H1 (cell line): ENCODE measurements around the gene CELSR1. TPM values are rescaled to one million over a fixed set of nuclear protein-coding genes. Genes with fewer than 3 reads are reported as not detected.

ENCODE experiments used
- EZH2 ChIP-seq: fragments of 200-600 bp; sonication (generic); IDR thresholded peaks from 2 replicates; pipeline ENCODE4 v1.7.1; 2012; ENCODE audit warnings: low read depth, mild to moderate bottlenecking, moderate library complexity, low read length, inconsistent platforms; ENCODE audit not compliant: severe bottlenecking
- KDM1A ChIP-seq: fragments of 200-600, 300-600 bp; sonication (generic); IDR thresholded peaks from 2 replicates; pipeline ENCODE4 v1.7.1; 2016; ENCODE audit warnings: mild to moderate bottlenecking, low read length, borderline replicate concordance
- PHF8 ChIP-seq: fragments of 200-600 bp; sonication (generic); conservative IDR thresholded peaks from 2 replicates; pipeline ENCODE4 v1.7.1; 2012; ENCODE audit warnings: low read depth, mild to moderate bottlenecking, inconsistent platforms, low read length, moderate library complexity
- RAD21 ChIP-seq, 2 experiments: IDR thresholded peaks in 1 of 2; conservative IDR thresholded peaks in 1 of 2; 2 replicates each; pipeline ENCODE4 v1.6.1; 2011; ENCODE audit warnings: low read depth in 2 of 2, low read length in 2 of 2, improper control_type of control experiment in 1 of 2, inconsistent platforms in 1 of 2, mild to moderate bottlenecking in 1 of 2, moderate library complexity in 1 of 2
- RBBP5 ChIP-seq: IDR thresholded peaks from 2 replicates; pipeline ENCODE4 v1.7.1; 2012; ENCODE audit warnings: low read depth, mild to moderate bottlenecking, inconsistent platforms, low read length, moderate library complexity, borderline replicate concordance
- SIN3A ChIP-seq, 2 experiments: IDR thresholded peaks in 1 of 2; conservative IDR thresholded peaks in 1 of 2; 2 replicates each; pipeline ENCODE4 v1.6.1; 2011 to 2012; ENCODE audit warnings: low read length in 2 of 2, improper control_type of control experiment in 1 of 2, low read depth in 1 of 2, mild to moderate bottlenecking in 1 of 2
- TAF1 ChIP-seq: IDR thresholded peaks from 2 replicates; pipeline ENCODE4 v1.6.1; 2011; ENCODE audit warnings: mild to moderate bottlenecking, low read depth, low read length
- polyA plus RNA-seq, 7 experiments: library from polyadenylated mRNA; depleted of rRNA in 3 of 7; stranded (reverse) in 5 of 7; unstranded in 2 of 7; fragments of >200 nt in 5 of 7; fragments of 200-250 nt in 2 of 7; gene quantifications; 1 replicate in 5 of 7; 2 replicates in 1 of 7; 4 replicates in 1 of 7; pipeline versions ENCODE4 v1.2.1 to v1.2.3, GENCODE V29; 2011 to 2013; ENCODE audit warnings: missing spikeins in 2 of 7, mixed read lengths in 2 of 7
- total RNA-seq: library from RNA; stranded (reverse); fragmentation: NEBNext Ultra II Directional; extraction: Animal tissue kit (Norgen Biotek cat#: 25700); gene quantifications from 2 replicates; pipeline ENCODE4 v1.2.1, GENCODE V29; 2021
- TF ChIP-seq, protein P1 (sequence below): IDR thresholded peaks from 2 replicates; pipeline ENCODE4 v1.6.1; 2011; ENCODE audit warnings: low read depth, mild to moderate bottlenecking, low read length; ENCODE audit not compliant: insufficient read depth
- TF ChIP-seq, protein P2 (sequence below): IDR thresholded peaks from 2 replicates; pipeline ENCODE4 v1.6.1; 2011; ENCODE audit warnings: low read length, improper control_type of control experiment

Gene CELSR1
- total and polyA plus RNA-seq, 2 of the 8 experiments (the other 6 are each of a cell fraction or from before 2014, with no cell fraction given): 9.0 to 12.4 TPM

DNA sequence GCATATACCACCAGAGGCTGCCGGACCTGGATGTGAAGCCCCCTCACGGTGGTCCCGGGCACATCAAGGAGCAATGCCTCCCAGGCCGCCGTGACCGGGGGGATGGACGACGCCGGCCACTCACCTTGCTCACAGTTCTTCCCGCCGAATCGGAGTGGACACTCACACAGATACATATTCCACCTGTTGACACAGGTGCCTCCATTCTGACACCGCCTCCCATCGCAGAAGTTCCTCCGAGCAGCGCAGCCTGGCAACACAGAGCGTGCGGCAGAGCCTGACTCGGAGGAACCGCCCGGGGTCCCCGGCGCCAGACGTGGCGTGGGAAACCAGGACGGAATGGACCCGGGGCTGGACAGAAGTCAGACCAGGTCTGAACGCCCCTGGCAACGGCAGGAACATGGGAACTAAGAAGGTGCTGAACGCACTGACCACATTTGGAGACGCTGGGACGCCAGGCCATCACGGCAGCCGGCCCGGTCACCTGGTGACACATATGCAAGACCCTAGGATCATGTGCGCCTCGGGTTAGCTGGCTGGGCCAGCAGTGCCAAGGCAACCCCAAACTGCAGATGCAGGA lies 127.7 kb downstream of the CELSR1 start (continued):
- TF ChIP-seq RAD21 (IDR thresholded peaks at IDR 0.05 in 1 of 2, conservative IDR thresholded peaks at IDR 0.05 in 1 of 2; ENCODE audit: low read depth in 2 of 2, low read length in 2 of 2): no peak
- no peak for TF ChIP-seq EZH2
- TF ChIP-seq, protein P1, sequence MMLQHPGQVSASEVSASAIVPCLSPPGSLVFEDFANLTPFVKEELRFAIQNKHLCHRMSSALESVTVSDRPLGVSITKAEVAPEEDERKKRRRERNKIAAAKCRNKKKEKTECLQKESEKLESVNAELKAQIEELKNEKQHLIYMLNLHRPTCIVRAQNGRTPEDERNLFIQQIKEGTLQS: no peak
- TF ChIP-seq TAF1: no peak
- no peak for TF ChIP-seq SIN3A (conservative IDR thresholded peaks at IDR 0.05 in 1 of 2, IDR thresholded peaks at IDR 0.05 in 1 of 2; ENCODE audit: low read depth in 1 of 2, low read length in 2 of 2)
- TF ChIP-seq, protein P2, sequence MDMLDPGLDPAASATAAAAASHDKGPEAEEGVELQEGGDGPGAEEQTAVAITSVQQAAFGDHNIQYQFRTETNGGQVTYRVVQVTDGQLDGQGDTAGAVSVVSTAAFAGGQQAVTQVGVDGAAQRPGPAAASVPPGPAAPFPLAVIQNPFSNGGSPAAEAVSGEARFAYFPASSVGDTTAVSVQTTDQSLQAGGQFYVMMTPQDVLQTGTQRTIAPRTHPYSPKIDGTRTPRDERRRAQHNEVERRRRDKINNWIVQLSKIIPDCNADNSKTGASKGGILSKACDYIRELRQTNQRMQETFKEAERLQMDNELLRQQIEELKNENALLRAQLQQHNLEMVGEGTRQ: no peak
- no peak for TF ChIP-seq RBBP5
- TF ChIP-seq KDM1A: no peak
- no peak for TF ChIP-seq PHF8
